NB4 (cell line): ENCODE data around the gene COL16A1.

ENCODE experiments used
- DNase-seq: peaks from one replicate; pipeline ENCODE4 v3.0.0; 2010; ENCODE audit warnings: low read depth
- H3K4me3 ChIP-seq: one replicate; pipeline ENCODE4 v1.5.1; 2011; ENCODE audit warnings: mild to moderate bottlenecking, low read depth, low read length, moderate library complexity
- CTCF ChIP-seq: IDR thresholded peaks from one replicate; pipeline ENCODE4 v1.5.1; 2012; ENCODE audit warnings: low read depth, low read length
- MAX ChIP-seq: IDR thresholded peaks from 2 replicates; pipeline ENCODE4 v1.6.1; 2011; ENCODE audit warnings: low read depth, low read length
- MYC ChIP-seq: IDR thresholded peaks from 2 replicates; pipeline ENCODE4 v1.6.1; 2011; ENCODE audit warnings: low read depth, low read length
- POLR2A ChIP-seq: IDR thresholded peaks from 2 replicates; pipeline ENCODE4 v1.6.1; 2011; ENCODE audit warnings: mild to moderate bottlenecking; ENCODE audit not compliant: insufficient read length; ENCODE audit errors: extremely low read depth

The COL16A1 gene

DNA sequence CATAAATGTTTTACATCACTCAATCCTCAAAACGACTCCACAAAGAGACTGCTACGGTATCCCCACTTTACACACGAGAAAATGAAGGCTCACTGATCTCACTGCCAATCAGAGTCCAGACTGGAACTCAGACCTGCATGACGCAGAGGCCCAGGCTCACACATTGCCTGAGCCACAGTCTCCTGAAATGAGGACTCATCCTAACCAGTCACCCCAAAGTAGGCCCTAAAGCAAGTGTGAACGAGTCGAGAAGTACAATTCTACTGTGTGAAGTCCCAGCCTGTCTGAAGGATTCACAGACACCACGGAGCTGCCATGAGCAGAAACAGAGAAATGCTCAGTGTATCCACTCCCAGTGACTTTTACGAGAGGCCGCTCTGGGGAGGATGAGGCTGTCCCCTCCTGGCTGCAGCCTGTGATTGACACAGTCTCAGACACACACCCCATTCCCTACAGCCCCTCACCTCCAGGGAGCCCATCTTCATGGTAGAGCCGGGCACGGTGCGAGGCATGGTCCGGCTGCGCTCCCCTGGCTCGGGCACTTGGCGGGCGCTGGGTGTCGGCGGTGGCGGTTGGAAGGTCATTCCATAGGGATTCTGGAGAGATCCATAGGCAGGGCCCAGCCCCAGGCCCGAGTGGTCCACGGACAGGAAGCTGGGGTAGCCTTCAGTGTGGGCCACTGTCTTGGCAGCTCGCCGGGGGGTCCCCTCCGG, 26.7 kb upstream of the COL16A1 start:
- TF ChIP-seq MAX: no peak
- TF ChIP-seq MYC: no peak
- no peak for TF ChIP-seq POLR2A
- no peak for TF ChIP-seq CTCF
- DNase-seq: no peak

GRCh38 chr1:31727849-31728248, 24.0 kb upstream of the COL16A1 start:
- DNase-seq: no peak
- H3K4me3 ChIP-seq: no peak overlapping the region
- no peak for TF ChIP-seq MAX
- no peak for TF ChIP-seq POLR2A
- TF ChIP-seq MYC: no peak
- TF ChIP-seq CTCF: no peak

More for the DNA sequence above, 26.7 kb upstream of the COL16A1 start:
- no peak overlapping the region for H3K4me3 ChIP-seq

GRCh38 chr1:31727195-31727594, 23.4 kb upstream of the COL16A1 start:
- no peak for DNase-seq
- no peak overlapping the region for H3K4me3 ChIP-seq
- TF ChIP-seq MAX (no peak), CTCF (no peak), POLR2A (no peak), MYC (no peak)

DNA sequence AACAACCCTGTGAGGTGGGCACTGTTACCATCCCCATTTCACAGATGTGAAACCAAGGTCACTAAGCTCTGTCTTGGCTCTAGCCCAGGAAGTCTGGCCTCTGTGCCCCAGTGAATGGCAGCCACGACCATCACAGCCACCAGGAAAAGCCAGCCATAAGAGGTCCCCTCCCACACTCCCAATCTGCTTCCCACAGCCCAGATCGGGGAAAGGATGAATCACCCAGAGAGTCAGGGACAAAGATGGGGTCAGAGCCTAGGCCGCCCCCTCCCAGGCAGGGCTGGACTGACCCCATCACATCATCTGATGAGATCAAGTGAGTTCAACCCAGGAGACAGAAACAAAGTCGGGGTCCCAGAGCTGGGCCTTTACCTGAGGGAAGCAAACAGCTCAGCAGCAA, 22.9 kb upstream of the COL16A1 start:
- no peak for DNase-seq
- TF ChIP-seq POLR2A (no peak), CTCF (no peak), MAX (no peak), MYC (no peak)
- no peak overlapping the region for H3K4me3 ChIP-seq

- no peak for DNase-seq
- TF ChIP-seq POLR2A: no peak
- no peak for TF ChIP-seq CTCF
- no peak for TF ChIP-seq MAX
- TF ChIP-seq MYC: no peak
- no peak overlapping the region for H3K4me3 ChIP-seq
These were observed 22.1 kb upstream of the COL16A1 start for GRCh38 chr1:31725777-31726535.
